HepG2 (cell line): ENCODE data around the gene GRHL3. TPM values are rescaled to one million over a fixed set of nuclear protein-coding genes. Genes with fewer than 3 reads are reported as not detected.

Experiments
- ATAC-seq: fragments of 200-7000 bp; cut with Tn5 transposase; 3 replicates; pipeline ENCODE4 v1.9.1; 2020; ENCODE audit warnings: mild to moderate bottlenecking, moderate library complexity
- BruUV-seq: library from RNA; stranded (reverse); fragments of 400-500 nt; replicated peaks from 2 replicates; lab custom pipeline; 2021; lab: Mats Ljungman, UMichigan
- CTCF ChIA-PET: fragments of 300-600 bp; formaldehyde crosslinking; extraction: SDS; loops from one replicate; lab custom pipeline; 2021; ENCODE audit warnings: low total read pairs, inconsistent platforms, low intra/inter-chr PET ratio; lab: Yijun Ruan, JAX
- POLR2A ChIA-PET: fragments of 350-600 bp; sonication (Branson Sonifier 250); formaldehyde crosslinking; loops from one replicate; lab custom pipeline; 2020; ENCODE audit warnings: antibody characterized with exemption, inconsistent platforms; lab: Yijun Ruan, JAX
- DNase-seq: peaks from one replicate; pipeline ENCODE4 v3.0.0-alpha.2; 2015; ENCODE audit warnings: low spot score
- FAIRE-seq: peaks from 3 replicates; lab custom pipeline; 2011; peaks lifted over from hg19 to GRCh38; lab: Jason Lieb, UNC
- H2AFZ ChIP-seq: one replicate; pipeline ENCODE4 v1.6.1; 2011; ENCODE audit warnings: low read length, inconsistent platforms
- H3K27ac ChIP-seq: fragments of 300-600 bp; 3 replicates; pipeline ENCODE4 v1.8.0; 2011; ENCODE audit warnings: mixed run types, mild to moderate bottlenecking, mixed read lengths, low read length, inconsistent platforms; ENCODE audit not compliant: insufficient read depth; ENCODE audit errors: extremely low read length
- H3K27me3 ChIP-seq, 2 experiments: fragments of 200-600 bp in 1 of 2; 2 replicates in 1 of 2; 3 replicates in 1 of 2; pipeline versions ENCODE4 v1.6.0 to v1.8.0; 2011; ENCODE audit warnings: low read length in 2 of 2, mild to moderate bottlenecking in 2 of 2, moderate library complexity in 2 of 2, inconsistent platforms in 1 of 2; ENCODE audit not compliant: insufficient read depth in 2 of 2, control insufficient read depth in 1 of 2
- H3K36me3 ChIP-seq, 2 experiments: fragments of 200-600 bp in 1 of 2; replicated peaks in 1 of 2; 2 replicates in 1 of 2; 3 replicates in 1 of 2; pipeline versions ENCODE4 v1.5.1 to v1.8.0; 2011; ENCODE audit warnings: low read length in 2 of 2, inconsistent platforms in 1 of 2; ENCODE audit not compliant: insufficient read depth in 2 of 2, control insufficient read depth in 1 of 2
- H3K4me1 ChIP-seq: 2 replicates; pipeline ENCODE4 v1.5.1; 2012; ENCODE audit warnings: low read length, inconsistent platforms; ENCODE audit not compliant: insufficient read depth
- H3K4me2 ChIP-seq: 2 replicates; pipeline ENCODE4 v1.6.0; 2011; ENCODE audit warnings: low read depth, low read length, inconsistent platforms
- H3K4me3 ChIP-seq, 3 experiments: fragments of 200-600 bp in 1 of 3; sonication (generic), shearing (Covaris generic) in 1 of 3; replicated peaks in 1 of 3; 2 replicates each; pipeline ENCODE4 v1.5.1; 2011 to 2016; ENCODE audit warnings: low read length in 3 of 3, inconsistent platforms in 2 of 3, low read depth in 2 of 3, mild to moderate bottlenecking in 2 of 3, control low read depth in 1 of 3, mixed read lengths in 1 of 3; ENCODE audit not compliant: insufficient read depth in 1 of 3
- H3K79me2 ChIP-seq: one replicate; pipeline ENCODE4 v1.6.1; 2011; ENCODE audit warnings: low read length, inconsistent platforms; ENCODE audit not compliant: insufficient read depth
- H3K9ac ChIP-seq: 2 replicates; pipeline ENCODE4 v1.6.0; 2011; ENCODE audit warnings: mild to moderate bottlenecking, low read depth, low read length, inconsistent platforms; ENCODE audit not compliant: insufficient read depth
- H3K9me3 ChIP-seq: 2 replicates; pipeline ENCODE4 v1.5.1; 2012; ENCODE audit warnings: mild to moderate bottlenecking, low read length
- H4K20me1 ChIP-seq: 2 replicates; pipeline ENCODE4 v1.6.0; 2011; ENCODE audit warnings: inconsistent platforms, mild to moderate bottlenecking, low read length, moderate library complexity; ENCODE audit not compliant: insufficient read depth
- FOXJ3 ChIP-seq: sonication (generic); formaldehyde crosslinking; IDR thresholded peaks from 2 replicates; pipeline ENCODE4 v1.4.0; 2020; ENCODE audit warnings: missing genetic modification reagents, mild to moderate bottlenecking, borderline replicate concordance
- HNRNPH1 ChIP-seq: fragments of 200-400 bp; formaldehyde crosslinking; optimal IDR thresholded peaks from 2 replicates; pipeline ENCODE3; 2017; ENCODE audit warnings: mild to moderate bottlenecking, low read depth, low read length
- HOXA9 ChIP-seq: sonication (generic); formaldehyde crosslinking; IDR thresholded peaks from 2 replicates; pipeline ENCODE4 v1.8.1; 2022; ENCODE audit warnings: missing genetic modification reagents, mild to moderate bottlenecking, moderate library complexity, borderline replicate concordance
- NFIC ChIP-seq: IDR thresholded peaks from 2 replicates; pipeline ENCODE4 v1.6.1; 2012; ENCODE audit warnings: mild to moderate bottlenecking, low read length, inconsistent platforms
- PLSCR1 ChIP-seq: sonication (generic); formaldehyde crosslinking; IDR thresholded peaks from 2 replicates; pipeline ENCODE4 v1.5.0; 2020; ENCODE audit warnings: missing genetic modification reagents, mild to moderate bottlenecking, borderline replicate concordance
- POLR2AphosphoS2 ChIP-seq: IDR thresholded peaks from 2 replicates; pipeline ENCODE4 v1.6.1; 2011; ENCODE audit warnings: low read depth, low read length, improper control_type of control experiment
- ZBTB7A ChIP-seq: sonication (generic); formaldehyde crosslinking; IDR thresholded peaks from 2 replicates; pipeline ENCODE4 v1.8.0; 2022; ENCODE audit warnings: mild to moderate bottlenecking, missing genetic modification reagents
- ZFP1 ChIP-seq: IDR thresholded peaks from 2 replicates; pipeline ENCODE4 v1.6.1; 2016
- ZIK1 ChIP-seq: sonication (generic); formaldehyde crosslinking; IDR thresholded peaks from 2 replicates; pipeline ENCODE4 v1.5.0; 2020; ENCODE audit warnings: mild to moderate bottlenecking, low read depth, missing genetic modification reagents, borderline replicate concordance
- ZMYM2 ChIP-seq: sonication (generic); formaldehyde crosslinking; IDR thresholded peaks from 2 replicates; pipeline ENCODE4 v1.8.0; 2022; ENCODE audit warnings: mild to moderate bottlenecking, missing genetic modification reagents
- ZNF326 ChIP-seq: sonication (generic); formaldehyde crosslinking; IDR thresholded peaks from 2 replicates; pipeline ENCODE4 v1.4.0; 2020; ENCODE audit warnings: missing genetic modification reagents, borderline replicate concordance
- ZNF44 ChIP-seq: sonication (generic); formaldehyde crosslinking; IDR thresholded peaks from 2 replicates; pipeline ENCODE4 v1.5.1; 2020; ENCODE audit warnings: mild to moderate bottlenecking, missing genetic modification reagents
- WGBS: methylation state at CpG from one replicate; pipeline ENCODE4 v1.1.6; 2017; ENCODE audit warnings: low lambda C conversion rate; 5-methylcytosine and 5-hydroxymethylcytosine counted together
- in situ Hi-C: cut with HindIII; loops from 2 replicates; pipeline ENCODE4 v1.10.0; 2017; ENCODE audit warnings: low pct_unique_long_range_greater_than_20kb; ENCODE audit not compliant: extremely low pct_ligation_motif_present
- intact Hi-C: fragments of 100-400 bp; cut with micrococcal nuclease; formaldehyde crosslinking; loops from one replicate; pipeline ENCODE4 v1.10.0; 2022; ENCODE audit not compliant: unreplicated experiment
- polyA plus RNA-seq, 8 experiments: library from polyadenylated mRNA; depleted of rRNA in 3 of 8; stranded (reverse) in 7 of 8; unstranded in 1 of 8; fragments of >200 nt; fragmentation: Illumina TruSeq in 4 of 8; extraction: Trizol in 4 of 8; gene quantifications; 2 replicates each; pipeline versions ENCODE4 v1.2.1 to v1.2.3, GENCODE V29; 2011 to 2016; ENCODE audit warnings: low read depth in 4 of 8, missing spikeins in 1 of 8, mixed read lengths in 1 of 8; ENCODE audit not compliant: insufficient read depth in 1 of 8
- total RNA-seq, 5 experiments: library from RNA; depleted of rRNA; stranded (reverse); fragments of >200 nt; fragmentation: Illumina TruSeq; extraction: Trizol; gene quantifications; 2 replicates each; pipeline ENCODE4 v1.2.3, GENCODE V29; 2016; ENCODE audit warnings: low read depth in 1 of 5
- TF ChIP-seq, protein P1 (sequence below): sonication (generic); formaldehyde crosslinking; IDR thresholded peaks from 2 replicates; pipeline ENCODE4 v1.9.0; 2021; ENCODE audit warnings: missing genetic modification reagents, borderline replicate concordance
- TF ChIP-seq, protein P2 (sequence below), 2 experiments: IDR thresholded peaks; 2 replicates each; pipeline ENCODE4 v1.6.1; 2011 to 2012; ENCODE audit warnings: low read length in 2 of 2, borderline replicate concordance in 1 of 2, low read depth in 1 of 2, mild to moderate bottlenecking in 1 of 2, moderate library complexity in 1 of 2

Gene GRHL3
- total and polyA plus RNA-seq, 2 of the 13 experiments (the other 11 are each of a cell fraction or from before 2014, with no cell fraction given) = not detected

GRCh38 chr1:24379733-24380315, 60.7 kb downstream of the GRHL3 start (continued):
- TF ChIP-seq HNRNPH1 = no peak
- TF ChIP-seq ZIK1 (CRISPR knock-in tag) = no peak
- TF ChIP-seq FOXJ3 = no peak
- no peak for TF ChIP-seq ZFP1 (CRISPR knock-in tag)
- TF ChIP-seq HOXA9 (CRISPR knock-in tag) = no peak
- TF ChIP-seq NFIC = no peak
- TF ChIP-seq, protein P1, sequence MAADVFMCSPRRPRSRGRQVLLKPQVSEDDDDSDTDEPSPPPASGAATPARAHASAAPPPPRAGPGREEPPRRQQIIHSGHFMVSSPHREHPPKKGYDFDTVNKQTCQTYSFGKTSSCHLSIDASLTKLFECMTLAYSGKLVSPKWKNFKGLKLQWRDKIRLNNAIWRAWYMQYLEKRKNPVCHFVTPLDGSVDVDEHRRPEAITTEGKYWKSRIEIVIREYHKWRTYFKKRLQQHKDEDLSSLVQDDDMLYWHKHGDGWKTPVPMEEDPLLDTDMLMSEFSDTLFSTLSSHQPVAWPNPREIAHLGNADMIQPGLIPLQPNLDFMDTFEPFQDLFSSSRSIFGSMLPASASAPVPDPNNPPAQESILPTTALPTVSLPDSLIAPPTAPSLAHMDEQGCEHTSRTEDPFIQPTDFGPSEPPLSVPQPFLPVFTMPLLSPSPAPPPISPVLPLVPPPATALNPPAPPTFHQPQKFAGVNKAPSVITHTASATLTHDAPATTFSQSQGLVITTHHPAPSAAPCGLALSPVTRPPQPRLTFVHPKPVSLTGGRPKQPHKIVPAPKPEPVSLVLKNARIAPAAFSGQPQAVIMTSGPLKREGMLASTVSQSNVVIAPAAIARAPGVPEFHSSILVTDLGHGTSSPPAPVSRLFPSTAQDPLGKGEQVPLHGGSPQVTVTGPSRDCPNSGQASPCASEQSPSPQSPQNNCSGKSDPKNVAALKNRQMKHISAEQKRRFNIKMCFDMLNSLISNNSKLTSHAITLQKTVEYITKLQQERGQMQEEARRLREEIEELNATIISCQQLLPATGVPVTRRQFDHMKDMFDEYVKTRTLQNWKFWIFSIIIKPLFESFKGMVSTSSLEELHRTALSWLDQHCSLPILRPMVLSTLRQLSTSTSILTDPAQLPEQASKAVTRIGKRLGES (CRISPR knock-in tag) = no peak

DNA sequence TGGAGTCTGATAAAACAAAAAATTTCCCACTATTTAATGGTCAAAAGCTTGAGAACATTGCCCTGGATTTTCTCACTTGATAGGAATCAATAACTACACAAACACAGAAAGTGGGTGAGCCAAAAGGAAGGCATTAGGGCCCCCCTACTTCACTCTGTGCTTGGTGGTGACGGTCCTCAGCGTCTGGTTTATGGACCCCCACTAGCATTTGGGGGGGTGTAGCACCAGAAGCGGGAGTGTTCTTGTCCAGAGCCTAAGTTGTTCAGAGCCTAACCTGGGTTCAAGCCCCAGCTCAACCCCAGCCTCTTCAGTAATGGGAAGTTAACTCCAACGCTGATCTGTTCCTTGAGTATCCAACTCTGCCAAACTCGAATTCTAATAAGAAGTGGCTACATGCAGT, 61.4 kb downstream of the GRHL3 start:
- no peak overlapping the region for H3K4me3 ChIP-seq
- H3K36me3 ChIP-seq = no peaks in the 10 kb centered on the region
- H3K9ac ChIP-seq = no peak overlapping the region
- ChIA-PET POLR2A (no interaction called here), CTCF (no interaction called here)
- 94% methylated on average over 3 of the region's 5 CpGs for WGBS
- intact Hi-C loops = loop anchor here (10.0 kb wide), 1 partner anchor 1016 kb away; the partner anchor contains the start of gene ZNF436
- peaks cover 9% of the 10 kb centered on the region; the same call in 1 of the 2 replicates for H3K4me1 ChIP-seq
- H3K27me3 ChIP-seq = no peaks in the 10 kb centered on the region
- H3K27ac ChIP-seq = no peak overlapping the region
- H3K4me2 ChIP-seq = no peak overlapping the region
- H4K20me1 ChIP-seq = no peaks in the 10 kb centered on the region
- H2AFZ ChIP-seq = no peak overlapping the region
- BruUV-seq = no TSS peak
- FAIRE-seq (no peak), ATAC-seq (no peak), DNase-seq (no peak)
- H3K9me3 ChIP-seq = no peaks in the 10 kb centered on the region
- H3K79me2 ChIP-seq = no peaks in the 10 kb centered on the region
- in situ Hi-C loops = no loop called here
- TF ChIP-seq ZMYM2 (CRISPR knock-in tag) (no peak), ZNF44 (CRISPR knock-in tag) (no peak), POLR2AphosphoS2 (no peak), ZBTB7A (CRISPR knock-in tag) (no peak), ZNF326 (CRISPR knock-in tag) (no peak), PLSCR1 (no peak)
- TF ChIP-seq, protein P2, sequence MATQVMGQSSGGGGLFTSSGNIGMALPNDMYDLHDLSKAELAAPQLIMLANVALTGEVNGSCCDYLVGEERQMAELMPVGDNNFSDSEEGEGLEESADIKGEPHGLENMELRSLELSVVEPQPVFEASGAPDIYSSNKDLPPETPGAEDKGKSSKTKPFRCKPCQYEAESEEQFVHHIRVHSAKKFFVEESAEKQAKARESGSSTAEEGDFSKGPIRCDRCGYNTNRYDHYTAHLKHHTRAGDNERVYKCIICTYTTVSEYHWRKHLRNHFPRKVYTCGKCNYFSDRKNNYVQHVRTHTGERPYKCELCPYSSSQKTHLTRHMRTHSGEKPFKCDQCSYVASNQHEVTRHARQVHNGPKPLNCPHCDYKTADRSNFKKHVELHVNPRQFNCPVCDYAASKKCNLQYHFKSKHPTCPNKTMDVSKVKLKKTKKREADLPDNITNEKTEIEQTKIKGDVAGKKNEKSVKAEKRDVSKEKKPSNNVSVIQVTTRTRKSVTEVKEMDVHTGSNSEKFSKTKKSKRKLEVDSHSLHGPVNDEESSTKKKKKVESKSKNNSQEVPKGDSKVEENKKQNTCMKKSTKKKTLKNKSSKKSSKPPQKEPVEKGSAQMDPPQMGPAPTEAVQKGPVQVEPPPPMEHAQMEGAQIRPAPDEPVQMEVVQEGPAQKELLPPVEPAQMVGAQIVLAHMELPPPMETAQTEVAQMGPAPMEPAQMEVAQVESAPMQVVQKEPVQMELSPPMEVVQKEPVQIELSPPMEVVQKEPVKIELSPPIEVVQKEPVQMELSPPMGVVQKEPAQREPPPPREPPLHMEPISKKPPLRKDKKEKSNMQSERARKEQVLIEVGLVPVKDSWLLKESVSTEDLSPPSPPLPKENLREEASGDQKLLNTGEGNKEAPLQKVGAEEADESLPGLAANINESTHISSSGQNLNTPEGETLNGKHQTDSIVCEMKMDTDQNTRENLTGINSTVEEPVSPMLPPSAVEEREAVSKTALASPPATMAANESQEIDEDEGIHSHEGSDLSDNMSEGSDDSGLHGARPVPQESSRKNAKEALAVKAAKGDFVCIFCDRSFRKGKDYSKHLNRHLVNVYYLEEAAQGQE (IDR thresholded peaks at IDR 0.05; ENCODE audit: borderline replicate concordance in 1 of 2, low read depth in 1 of 2, low read length in 2 of 2) = no peak
